Left lung (tissue), 10 donors: ENCODE measurements around the gene SLC47A2. TPM values are rescaled to one million over a fixed set of nuclear protein-coding genes. Genes with fewer than 3 reads are reported as not detected.
A peak's percentile ranks its signal among the peaks of the same experiment; 100 is the strongest.
"Not testable (repeated sequence)": the region's sequence is repeated elsewhere in the genome, so short reads cannot be mapped to it uniquely, and the experiment has no call there.

Experiments used
- ATAC-seq: fragments of 200-7000 bp; cut with Tn5 transposase; one replicate; pipeline ENCODE4 v1.9.1; 2020; ENCODE audit warnings: moderate library complexity
- DNase-seq, 4 donors: peaks; one replicate each; pipeline ENCODE4 v3.0.0-alpha.2; 2013 to 2020
- H3K27ac ChIP-seq, 2 donors: fragments of 200-600 bp; sonication (generic) in 1 of 2; one replicate each; pipeline versions ENCODE4 v1.5.0 to v1.8.0; 2020 to 2021
- H3K27me3 ChIP-seq, 2 donors: fragments of 200-600 bp; sonication (generic) in 1 of 2; one replicate each; pipeline versions ENCODE4 v1.5.0 to v1.8.0; 2020 to 2021
- H3K36me3 ChIP-seq, 2 donors: fragments of 200-600 bp; sonication (generic) in 1 of 2; one replicate each; pipeline versions ENCODE4 v1.5.0 to v1.8.0; 2020 to 2021
- H3K4me1 ChIP-seq, 2 donors: fragments of 200-600 bp; one replicate each; pipeline ENCODE4 v1.8.0; 2021
- H3K4me3 ChIP-seq, 2 donors: fragments of 200-600 bp; sonication (generic) in 1 of 2; one replicate each; pipeline versions ENCODE4 v1.5.0 to v1.8.0; 2020 to 2021; ENCODE audit warnings: mild to moderate bottlenecking in 1 of 2
- H3K9me3 ChIP-seq, 2 donors: fragments of 200-600 bp; sonication (generic) in 1 of 2; one replicate each; pipeline versions ENCODE4 v1.5.0 to v1.8.0; 2020 to 2021
- intact Hi-C, 2 donors: fragments of 100-400 bp; cut with DNase I; formaldehyde crosslinking; loops; one replicate each; pipeline versions ENCODE4 v1.11.2 to v1.14.2; 2022
- polyA plus RNA-seq, 6 donors: library from polyadenylated mRNA; unstranded; fragments of 120-200 nt; gene quantifications; one replicate each; pipeline ENCODE4 v1.2.1, GENCODE V29; 2013; ENCODE audit not compliant: insufficient read length in 6 of 6
- total RNA-seq, 2 donors: library from RNA; stranded (reverse); fragmentation: NEBNext Ultra II Directional; extraction: Animal tissue kit (Norgen Biotek cat#: 25700); gene quantifications; one replicate each; pipeline ENCODE4 v1.2.1, GENCODE V29; 2021
- TF ChIP-seq, protein P1 (sequence below), 2 donors: fragments of 200-600 bp; sonication (generic) in 1 of 2; IDR thresholded peaks; one replicate each; pipeline versions ENCODE4 v1.5.0 to v1.8.0; 2021; ENCODE audit warnings: antibody characterized with exemption in 2 of 2
- donor health status: DM: no; HTN: yes; CAD: no.
- donor health status: DM: no; HTN: no; CAD: no.

SLC47A2 gene
- total and polyA plus RNA-seq, 8 donors, result 0.20 to 0.60 (median 0.41) TPM; not detected in 2

GRCh38 chr17:19705201-19705600, 11.2 kb downstream of the SLC47A2 start:
- Histone ChIP-seq H3K4me3 (no peak overlapping the region), H3K4me1 (peaks cover 0 to 4% of the 10 kb centered on the region in 2 donors), H3K9me3 (no peaks in the 10 kb centered on the region), H3K36me3 (no peaks in the 10 kb centered on the region), H3K27me3 (no peaks in the 10 kb centered on the region), H3K27ac (no peak overlapping the region)
- DNase-seq (no peak), ATAC-seq (no peak)
- TF ChIP-seq, protein P1, sequence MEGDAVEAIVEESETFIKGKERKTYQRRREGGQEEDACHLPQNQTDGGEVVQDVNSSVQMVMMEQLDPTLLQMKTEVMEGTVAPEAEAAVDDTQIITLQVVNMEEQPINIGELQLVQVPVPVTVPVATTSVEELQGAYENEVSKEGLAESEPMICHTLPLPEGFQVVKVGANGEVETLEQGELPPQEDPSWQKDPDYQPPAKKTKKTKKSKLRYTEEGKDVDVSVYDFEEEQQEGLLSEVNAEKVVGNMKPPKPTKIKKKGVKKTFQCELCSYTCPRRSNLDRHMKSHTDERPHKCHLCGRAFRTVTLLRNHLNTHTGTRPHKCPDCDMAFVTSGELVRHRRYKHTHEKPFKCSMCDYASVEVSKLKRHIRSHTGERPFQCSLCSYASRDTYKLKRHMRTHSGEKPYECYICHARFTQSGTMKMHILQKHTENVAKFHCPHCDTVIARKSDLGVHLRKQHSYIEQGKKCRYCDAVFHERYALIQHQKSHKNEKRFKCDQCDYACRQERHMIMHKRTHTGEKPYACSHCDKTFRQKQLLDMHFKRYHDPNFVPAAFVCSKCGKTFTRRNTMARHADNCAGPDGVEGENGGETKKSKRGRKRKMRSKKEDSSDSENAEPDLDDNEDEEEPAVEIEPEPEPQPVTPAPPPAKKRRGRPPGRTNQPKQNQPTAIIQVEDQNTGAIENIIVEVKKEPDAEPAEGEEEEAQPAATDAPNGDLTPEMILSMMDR (IDR thresholded peaks at IDR 0.05), result no peak
- intact Hi-C loops, result no loop called here

- no peaks in the 10 kb centered on the region for H3K36me3 ChIP-seq
- ATAC-seq (peak; percentile 76), DNase-seq (peak in 1 of 4 donors; percentile 70)
- H3K27me3 ChIP-seq, result no peaks in the 10 kb centered on the region
- intact Hi-C loops, result no loop called here
- peaks cover 0 to 4% of the 10 kb centered on the region in 2 donors for H3K4me1 ChIP-seq
- H3K9me3 ChIP-seq, result no peaks in the 10 kb centered on the region
- H3K4me3 ChIP-seq, result no peak overlapping the region
- H3K27ac ChIP-seq, result no peak overlapping the region
- TF ChIP-seq, protein P1 (IDR thresholded peaks at IDR 0.05), result no peak
These were observed 12.4 kb downstream of the SLC47A2 start for GRCh38 chr17:19703828-19704613.

DNA sequence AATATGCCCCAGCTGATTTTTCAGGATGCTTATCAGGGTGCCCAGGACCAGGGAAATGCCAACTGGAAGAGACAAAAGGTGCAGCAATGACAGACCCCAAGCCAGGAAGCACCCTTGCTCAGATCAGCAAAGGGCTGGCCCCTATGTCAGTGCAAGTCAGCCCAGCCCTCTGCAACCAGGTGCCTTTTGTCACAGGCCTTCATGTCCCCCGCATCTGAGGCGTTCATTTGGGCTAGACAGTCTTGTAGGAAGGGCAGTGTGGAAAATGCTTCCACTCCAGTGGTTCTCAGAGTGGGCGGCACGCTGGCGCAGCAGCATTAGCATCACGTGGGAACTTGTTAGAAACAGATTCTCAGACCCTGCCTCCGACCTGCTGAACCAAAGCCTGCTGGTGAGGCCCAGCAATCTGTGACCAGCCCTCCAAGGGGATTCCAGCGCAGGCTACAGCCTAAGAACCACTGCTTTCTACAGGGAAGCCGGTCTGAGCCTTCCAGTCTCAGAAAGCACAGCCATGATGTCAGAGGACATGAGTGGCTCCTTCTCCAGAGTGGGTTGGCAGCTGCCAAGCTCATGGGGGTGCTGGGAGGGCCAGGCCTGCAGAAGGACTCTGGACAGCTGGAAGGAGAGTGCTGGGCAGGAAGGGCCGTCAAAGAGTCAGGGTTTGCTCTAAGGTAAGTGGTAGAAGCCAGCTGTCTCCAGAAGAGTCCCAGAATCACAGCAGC, 13.1 kb downstream of the SLC47A2 start:
- Histone ChIP-seq H3K4me3 (no peak overlapping the region), H3K27me3 (no peaks in the 10 kb centered on the region), H3K9me3 (no peaks in the 10 kb centered on the region), H3K4me1 (peaks cover 0 to 4% of the 10 kb centered on the region in 2 donors), H3K27ac (no peak overlapping the region), H3K36me3 (no peaks in the 10 kb centered on the region)
- peak; percentile 89 for ATAC-seq
- intact Hi-C loops, result no loop called here
- DNase-seq, result peak in 3 of 4 donors; percentile 57 to 62 (median 59)
- TF ChIP-seq, protein P1 (IDR thresholded peaks at IDR 0.05), result no peak

DNA sequence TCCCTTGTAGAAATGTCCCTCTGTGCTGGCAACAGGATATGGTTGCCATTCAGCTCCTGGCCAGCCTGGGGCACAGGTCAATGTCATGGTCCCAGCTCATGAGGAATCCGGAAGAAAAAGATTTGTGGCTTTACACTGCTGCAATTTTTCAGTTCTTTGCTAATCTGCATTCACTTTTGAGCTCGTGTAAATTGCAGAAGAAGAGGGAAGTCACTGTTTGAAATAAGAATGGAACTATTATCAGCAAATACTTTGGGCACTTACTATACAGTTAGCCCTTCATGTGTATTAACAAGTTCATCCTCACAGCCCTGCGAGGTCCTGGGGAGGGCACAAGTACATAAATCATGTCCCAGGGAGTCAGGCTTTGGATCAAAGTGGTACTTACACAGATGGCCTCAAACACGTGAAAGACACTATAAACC, 14.2 kb downstream of the SLC47A2 start:
- intact Hi-C loops, result no loop called here
- TF ChIP-seq, protein P1 (IDR thresholded peaks at IDR 0.05), result no peak
- H3K27me3 ChIP-seq, result no peaks in the 10 kb centered on the region
- DNase-seq, result no peak
- H3K9me3 ChIP-seq, result no peaks in the 10 kb centered on the region
- no peaks in the 10 kb centered on the region for H3K36me3 ChIP-seq
- ATAC-seq, result no peak
- H3K27ac ChIP-seq, result no peak overlapping the region
- peaks cover 0 to 4% of the 10 kb centered on the region in 2 donors for H3K4me1 ChIP-seq
- H3K4me3 ChIP-seq, result no peak overlapping the region

- Histone ChIP-seq H3K4me3 (no peak overlapping the region), H3K27ac (no peak overlapping the region), H3K36me3 (no peaks in the 10 kb centered on the region), H3K9me3 (no peaks in the 10 kb centered on the region), H3K27me3 (no peaks in the 10 kb centered on the region), H3K4me1 (no peaks in the 10 kb centered on the region)
- TF ChIP-seq, protein P1 (IDR thresholded peaks at IDR 0.05), result no peak
- ATAC-seq (no peak), DNase-seq (no peak)
- intact Hi-C loops, result no loop called here
These were observed 29.8 kb downstream of the SLC47A2 start for GRCh38 chr17:19686400-19687090.

GRCh38 chr17:19684909-19685580, 31.3 kb downstream of the SLC47A2 start:
- DNase-seq, H3K27ac ChIP-seq, H3K4me1 ChIP-seq, H3K36me3 ChIP-seq, H3K27me3 ChIP-seq, ATAC-seq, H3K4me3 ChIP-seq, H3K9me3 ChIP-seq, intact Hi-C loops: not testable (repeated sequence)
